DLD1 (cell line): ENCODE measurements around the gene STPG4.

Experiments used
- in situ Hi-C: cut with HindIII; loops from 2 replicates; pipeline ENCODE4 v1.10.0; 2017; ENCODE audit warnings: low sequenced_read_pairs

STPG4 gene

DNA sequence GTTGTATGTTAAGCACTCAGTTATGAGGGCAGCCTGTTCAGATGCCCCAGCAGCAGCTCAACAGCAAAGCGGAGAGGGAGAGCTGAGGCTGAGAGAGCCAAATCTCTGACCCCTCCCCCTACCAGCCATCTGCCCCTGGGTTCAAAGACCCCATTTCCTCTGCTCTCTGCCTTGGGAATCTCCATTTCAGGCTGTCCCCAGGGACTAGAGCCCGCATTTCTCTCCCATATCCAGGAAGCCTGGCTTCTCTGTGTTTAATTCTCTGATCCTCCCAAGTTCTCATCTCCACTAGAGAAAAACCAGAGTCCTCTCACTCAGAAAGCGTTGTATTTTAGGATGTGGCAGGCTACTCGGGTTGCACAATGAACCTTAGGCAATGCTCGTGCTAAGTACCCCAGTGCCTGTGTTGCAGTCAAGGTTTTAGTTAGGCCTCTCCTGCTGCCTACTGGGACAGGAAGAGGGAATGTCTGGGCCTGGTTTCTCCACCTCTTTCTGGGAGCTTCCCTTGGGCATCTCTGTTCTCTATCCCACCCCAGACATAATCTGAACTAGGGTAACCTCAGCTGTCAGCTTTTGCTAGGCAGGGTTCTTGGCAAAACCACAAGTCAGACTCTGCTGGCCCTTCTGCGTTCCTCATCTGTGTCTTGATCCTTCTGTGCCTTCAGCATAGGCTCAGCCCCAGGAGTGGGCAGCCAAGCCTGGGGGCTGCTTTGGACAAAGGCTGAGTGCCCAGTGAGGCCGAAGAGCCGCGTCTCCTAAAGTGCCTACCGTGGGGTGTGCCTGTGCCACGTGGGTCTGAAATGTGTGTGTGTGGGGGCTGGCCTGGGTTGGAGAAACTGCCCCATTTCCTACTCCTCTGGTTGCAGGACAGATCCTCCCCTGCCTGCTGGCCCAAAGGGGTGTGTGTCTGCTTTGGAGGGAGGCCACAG lies 96.8 kb downstream of the STPG4 start:
- in situ Hi-C loops = no loop called here

DNA sequence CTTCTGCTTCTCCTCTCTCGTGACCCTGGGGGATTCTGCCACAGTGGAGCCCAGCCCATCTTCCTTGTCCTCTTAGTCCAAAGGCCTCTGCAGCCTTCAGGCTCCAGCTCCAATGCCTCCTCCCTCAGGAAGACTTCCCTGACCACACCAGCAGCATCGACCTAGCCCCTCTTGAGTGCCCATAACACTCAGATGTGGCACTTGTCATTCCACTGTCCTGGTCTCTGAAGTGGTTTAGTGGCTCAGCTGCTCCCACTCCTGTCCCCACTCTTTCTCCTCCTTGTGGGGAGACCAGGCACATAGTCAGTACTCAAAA lies 97.5 kb downstream of the STPG4 start:
- in situ Hi-C loops = no loop called here

DNA sequence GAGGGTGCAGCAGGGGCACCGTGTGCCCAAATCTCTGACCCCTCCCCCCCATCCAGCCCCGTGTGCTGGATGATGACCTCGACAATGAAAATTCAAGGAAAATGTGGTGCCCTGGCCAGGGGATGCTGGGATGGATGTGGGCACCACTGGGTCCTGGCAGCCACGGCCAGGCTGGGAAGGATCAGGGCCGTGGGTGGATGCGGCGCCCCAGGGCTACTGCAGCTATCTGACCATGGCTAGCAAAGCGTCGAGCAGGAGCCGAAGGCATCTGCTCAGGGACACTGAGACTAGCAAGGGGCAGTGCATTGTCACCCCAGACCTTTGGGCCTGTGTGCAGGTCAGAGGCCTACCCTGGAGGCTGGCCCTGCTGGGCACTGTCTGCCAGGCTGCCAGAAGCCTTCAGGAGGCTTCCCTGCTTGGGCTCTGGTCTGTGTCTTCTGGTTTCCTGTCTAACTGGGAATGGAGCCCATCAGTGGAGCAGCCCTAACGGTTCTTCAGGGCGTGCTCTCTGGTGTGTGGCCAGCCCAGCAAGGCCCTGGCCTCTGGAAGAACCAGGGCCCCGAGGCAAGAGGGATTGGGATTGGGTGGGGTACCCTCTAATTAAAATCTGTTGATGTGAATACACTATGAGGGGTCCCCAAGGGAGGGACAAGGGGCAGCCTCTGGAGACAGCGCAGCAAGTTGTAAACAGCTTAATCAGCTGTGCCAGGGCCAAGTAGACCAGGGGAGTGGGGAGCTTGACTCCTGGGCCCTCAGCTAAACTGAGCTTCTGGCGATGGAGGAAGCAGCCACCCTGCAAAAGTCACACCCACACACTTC lies 98.0 kb downstream of the STPG4 start:
- in situ Hi-C loops = no loop called here

DNA sequence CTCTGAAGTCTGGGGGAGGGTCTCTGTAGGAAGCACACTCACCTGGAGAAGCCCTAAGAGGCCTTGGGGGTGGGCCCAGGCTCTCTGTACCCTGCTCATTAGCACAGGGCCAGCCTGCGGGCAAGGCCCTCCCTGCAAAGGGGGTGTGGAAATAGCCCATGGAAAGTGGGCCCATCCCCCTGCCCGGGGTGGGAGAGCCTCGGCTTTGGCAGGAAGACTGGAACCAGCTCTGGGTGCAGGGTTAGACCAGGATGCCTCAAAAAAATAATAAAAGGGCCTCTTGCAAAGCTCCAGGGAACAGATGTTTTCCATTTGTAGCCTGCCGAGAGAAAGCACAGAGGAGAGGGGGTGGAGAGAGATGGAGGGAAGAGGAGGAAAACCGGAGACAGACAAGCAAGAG lies 98.7 kb downstream of the STPG4 start:
- in situ Hi-C loops = no loop called here

DNA sequence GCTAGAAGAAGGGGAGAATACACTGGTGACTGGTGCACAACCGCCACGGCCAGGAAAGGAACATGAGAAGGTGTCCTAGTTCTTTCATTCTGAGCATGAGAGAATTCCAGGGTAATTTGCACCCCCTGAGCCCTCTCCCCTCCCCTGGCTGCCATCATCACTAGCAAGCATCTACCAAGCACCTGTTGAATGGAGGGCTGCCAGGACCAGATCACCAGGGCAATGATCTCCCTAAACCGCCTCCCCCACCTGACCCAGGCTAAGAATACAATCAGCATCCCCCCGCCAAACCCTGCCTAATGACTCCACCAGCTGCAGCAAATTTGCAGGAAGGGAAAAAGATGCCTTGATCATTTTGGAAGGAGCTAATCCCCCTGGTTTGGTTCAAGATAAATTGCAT lies 100.2 kb downstream of the STPG4 start:
- in situ Hi-C loops = no loop called here

DNA sequence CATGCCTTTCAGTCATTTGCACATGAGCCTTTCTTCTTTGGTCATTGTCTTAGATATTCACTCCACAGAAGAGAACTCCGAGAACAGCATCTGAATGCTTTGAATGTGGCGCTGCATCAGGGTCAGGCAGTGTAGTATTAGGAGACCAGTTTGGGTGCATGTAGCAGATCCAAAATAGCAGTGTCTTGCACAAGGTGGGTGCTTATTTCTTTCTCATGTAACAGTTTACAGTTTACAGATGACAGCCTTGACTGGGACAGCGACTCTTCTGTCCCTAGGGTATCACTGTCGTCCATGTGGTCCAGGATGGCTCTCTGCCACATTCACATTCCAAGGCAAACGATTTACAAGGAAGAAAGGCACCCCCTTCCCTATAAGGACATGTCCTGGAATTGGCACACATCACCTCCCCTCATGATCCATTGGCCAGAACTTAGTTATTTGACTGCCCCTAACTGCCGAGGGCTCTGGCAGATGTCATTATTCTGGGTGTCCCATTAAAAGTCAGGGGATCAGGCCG lies 101.0 kb downstream of the STPG4 start:
- in situ Hi-C loops = no loop called here

DNA sequence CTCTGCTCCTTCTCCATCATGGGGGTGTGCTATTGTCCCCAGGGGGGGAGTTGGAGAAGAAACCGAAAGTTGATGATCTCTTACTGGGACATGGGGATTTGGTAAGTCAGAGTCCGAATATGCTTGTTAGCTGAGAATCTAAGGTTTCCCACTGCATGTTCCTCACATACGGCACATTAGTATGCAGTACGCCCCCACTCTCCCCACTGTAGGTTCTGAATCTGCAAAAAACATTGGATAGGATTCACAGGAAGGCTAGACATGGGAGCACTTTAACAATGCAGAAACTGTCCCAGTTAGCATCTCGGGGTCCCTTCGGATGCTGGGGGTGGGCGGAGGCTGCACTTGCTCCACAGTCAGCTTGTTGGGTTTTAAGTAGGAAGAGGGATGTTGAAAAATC lies 102.3 kb downstream of the STPG4 start:
- in situ Hi-C loops = no loop called here

DNA sequence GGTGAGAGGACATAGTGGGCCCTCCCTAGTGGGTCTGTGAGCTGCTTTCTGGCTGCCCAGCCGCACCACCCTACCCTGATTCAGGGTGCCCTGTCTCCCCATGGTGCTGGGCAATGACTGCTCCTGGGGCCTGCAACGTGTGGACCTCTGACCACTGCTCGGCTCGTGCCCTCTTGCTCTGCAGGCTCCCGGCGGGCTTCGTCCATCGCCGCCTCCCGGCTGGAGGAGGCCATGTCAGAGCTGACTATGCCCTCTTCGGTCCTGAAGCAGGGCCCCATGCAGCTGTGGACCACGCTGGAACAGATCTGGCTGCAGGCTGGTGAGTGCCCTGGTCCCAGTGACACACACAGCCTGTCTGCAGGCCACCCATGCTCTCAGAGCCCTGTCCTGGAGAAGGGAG lies 103.5 kb downstream of the STPG4 start:
- in situ Hi-C loops = no loop called here

DNA sequence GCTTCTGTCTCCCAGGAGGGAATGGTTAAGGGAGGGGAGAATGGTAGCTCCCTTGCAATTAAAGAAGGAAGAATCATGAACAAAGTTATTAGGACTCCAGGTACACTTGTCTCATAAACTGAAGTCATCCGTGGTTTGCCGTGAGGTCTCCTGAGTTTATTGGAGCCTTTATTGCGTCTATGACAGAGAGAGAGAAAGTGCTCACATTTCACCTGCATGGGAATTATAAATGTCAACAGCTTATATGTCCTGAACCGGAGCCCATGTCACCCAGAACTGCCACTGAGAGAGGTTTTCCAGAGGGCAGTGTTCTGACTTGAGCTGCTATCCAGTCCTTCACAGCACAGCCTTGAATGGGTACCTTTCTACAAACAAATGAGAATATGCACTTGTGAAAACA lies 104.3 kb downstream of the STPG4 start:
- in situ Hi-C loops = no loop called here

DNA sequence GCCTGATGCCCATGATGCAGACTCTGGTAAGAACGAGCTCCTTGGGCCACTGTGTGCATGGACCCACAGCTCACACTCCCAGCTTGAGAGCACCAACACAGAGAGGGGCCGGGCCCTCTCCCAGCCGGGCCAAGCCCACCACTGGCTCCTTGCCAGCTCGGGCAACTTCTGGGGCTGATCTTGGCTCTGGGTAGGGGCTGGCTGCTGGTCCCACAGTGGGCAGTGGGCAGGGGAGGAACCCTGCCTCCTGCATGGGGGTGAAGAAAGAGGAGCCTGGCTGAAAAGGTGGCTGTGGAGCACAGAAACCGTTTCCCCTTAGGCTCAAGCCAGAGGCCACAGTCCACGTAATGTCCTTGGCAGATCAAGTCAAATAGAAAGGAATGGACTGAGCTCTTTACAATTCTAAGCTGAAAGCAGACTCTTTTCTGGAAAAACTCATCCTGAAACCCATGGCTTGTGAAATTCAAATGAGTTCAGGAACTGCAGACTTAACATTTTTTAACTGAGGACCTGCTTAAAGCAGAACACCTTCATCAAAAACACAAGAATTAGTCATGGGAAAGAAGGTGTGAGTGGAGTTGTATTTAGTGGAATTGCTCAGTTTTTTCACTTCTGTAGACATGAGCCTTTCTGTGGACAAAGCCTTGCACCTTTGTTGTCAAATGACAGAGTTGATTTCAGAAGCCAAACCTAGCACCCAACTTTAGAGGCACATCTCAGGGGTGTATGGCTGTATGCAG lies 104.9 kb downstream of the STPG4 start:
- in situ Hi-C loops = no loop called here

DNA sequence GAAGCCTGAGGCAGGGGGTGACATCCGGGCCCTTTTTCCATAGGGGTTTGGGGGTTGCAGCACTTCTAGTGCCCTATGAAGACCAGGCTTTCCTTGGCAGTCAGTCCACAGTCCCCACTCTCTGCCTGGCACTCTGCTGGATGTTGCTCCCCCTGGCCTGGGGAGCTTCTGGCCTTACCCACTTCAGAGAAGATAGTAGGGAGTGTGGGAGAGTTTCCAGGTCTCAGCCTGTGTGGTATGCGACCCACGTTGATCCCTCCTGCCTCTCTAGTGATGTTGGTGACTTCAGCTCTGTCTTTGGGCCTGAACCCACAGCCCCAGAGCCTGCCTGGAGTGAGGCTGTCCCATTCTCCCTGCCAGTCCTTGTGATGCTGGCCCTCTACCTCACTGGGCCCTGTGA lies 105.6 kb downstream of the STPG4 start:
- in situ Hi-C loops = no loop called here

DNA sequence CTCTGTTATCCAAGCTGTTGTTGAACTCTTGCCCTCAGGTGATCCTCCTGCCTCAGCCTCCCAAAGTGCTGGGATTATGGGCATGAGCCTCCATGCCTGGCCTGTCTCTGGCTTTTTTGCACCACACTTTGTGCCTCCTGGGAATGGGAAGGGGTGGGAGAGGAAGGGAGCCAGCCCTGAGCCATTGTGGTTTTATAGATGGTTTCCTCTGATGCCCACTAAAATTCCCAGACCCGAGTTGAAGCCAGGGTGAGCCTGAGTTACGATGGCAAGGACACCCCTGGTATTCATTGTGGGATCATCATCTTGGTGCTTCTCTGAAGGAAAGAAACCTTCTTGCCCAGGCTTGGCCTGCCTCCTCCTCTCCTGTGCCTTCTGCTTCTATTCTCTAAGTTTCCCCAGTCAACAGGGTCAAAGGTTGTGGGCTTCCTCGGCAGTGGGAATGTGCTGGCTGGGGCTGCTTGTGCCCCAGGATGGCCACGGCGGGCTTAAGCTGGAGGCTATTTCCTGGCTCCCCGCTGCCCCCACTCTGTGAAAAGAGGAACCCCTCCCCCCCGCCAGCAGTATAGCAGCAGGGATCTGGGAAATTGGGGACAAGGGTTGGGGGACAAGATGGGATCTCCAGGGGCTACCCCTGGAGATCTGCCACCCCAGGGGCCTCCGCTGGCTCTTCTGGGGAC lies 106.2 kb downstream of the STPG4 start:
- in situ Hi-C loops = no loop called here

DNA sequence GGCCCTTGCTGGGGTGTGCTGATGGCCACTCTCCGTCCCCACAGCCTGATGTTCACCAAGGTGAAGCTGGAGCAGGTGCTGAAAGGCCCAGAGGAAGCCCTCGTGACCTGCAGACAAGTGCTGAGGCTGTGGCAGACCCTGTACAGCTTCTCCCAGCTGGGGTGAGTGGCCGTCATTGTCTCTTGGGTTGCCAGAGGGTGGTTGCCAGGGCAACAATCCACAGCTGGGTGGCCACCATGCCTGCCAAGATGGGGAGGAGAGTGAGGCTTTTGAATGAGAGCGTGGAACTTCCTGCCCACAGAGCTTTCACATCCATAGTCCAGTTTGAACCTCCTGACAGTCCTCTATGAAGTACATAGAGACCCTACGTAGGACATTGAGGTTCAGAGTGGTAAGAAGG lies 108.8 kb downstream of the STPG4 start:
- in situ Hi-C loops = no loop called here

DNA sequence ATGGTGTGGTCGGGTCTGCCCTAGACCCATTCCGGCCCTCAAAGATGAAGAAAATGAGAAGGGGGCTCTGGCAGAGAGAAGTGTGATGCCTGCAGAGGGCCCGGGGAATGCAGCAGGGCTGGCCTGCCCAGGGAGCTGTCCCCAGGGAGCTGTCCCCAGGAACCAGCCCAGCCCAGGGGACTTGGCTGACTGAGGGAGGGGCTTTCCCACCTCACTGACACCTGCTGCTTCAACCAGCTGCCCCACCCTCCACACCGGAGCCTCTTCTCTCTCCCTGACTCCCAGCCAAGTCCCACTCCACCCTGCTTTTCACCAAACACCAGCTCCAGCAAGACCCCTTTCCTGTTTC lies 111.2 kb downstream of the STPG4 start:
- in situ Hi-C loops = no loop called here

DNA sequence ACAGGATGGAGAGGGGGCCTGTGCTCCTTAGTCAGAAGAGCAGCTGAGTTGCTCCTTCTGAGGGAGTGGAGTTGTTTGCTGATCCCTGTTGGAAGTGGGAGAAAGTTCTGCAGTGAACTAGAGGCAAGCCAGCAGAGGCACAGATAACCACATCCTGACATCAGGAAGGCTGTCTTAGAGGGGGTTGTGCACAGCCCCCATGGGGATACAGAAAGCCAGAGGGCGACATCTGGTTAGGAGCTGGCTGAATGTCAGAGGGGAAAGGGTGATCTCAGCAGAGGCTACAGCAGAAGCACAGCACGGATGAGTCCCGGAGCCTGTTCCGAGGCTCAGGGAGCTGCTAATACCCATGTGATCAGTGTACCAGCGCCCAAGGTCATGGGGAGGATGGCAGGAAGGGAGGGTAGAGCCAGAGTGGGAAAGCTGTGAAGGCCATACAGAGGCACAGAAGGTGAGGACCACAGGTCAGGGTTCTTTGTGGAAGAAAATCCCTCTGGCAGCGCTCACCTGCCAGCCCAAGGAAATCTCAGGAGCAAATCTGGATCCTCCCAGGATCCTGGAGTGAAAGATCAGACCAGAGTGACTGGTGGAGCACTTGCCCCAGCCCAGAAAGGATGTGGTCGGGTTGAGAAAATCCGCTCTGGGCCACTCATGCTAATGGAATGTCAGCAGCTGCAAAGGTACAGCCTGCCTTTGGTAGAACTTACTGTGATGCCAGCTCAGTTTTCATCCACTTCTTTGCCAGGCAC lies 111.8 kb downstream of the STPG4 start:
- in situ Hi-C loops = no loop called here

DNA sequence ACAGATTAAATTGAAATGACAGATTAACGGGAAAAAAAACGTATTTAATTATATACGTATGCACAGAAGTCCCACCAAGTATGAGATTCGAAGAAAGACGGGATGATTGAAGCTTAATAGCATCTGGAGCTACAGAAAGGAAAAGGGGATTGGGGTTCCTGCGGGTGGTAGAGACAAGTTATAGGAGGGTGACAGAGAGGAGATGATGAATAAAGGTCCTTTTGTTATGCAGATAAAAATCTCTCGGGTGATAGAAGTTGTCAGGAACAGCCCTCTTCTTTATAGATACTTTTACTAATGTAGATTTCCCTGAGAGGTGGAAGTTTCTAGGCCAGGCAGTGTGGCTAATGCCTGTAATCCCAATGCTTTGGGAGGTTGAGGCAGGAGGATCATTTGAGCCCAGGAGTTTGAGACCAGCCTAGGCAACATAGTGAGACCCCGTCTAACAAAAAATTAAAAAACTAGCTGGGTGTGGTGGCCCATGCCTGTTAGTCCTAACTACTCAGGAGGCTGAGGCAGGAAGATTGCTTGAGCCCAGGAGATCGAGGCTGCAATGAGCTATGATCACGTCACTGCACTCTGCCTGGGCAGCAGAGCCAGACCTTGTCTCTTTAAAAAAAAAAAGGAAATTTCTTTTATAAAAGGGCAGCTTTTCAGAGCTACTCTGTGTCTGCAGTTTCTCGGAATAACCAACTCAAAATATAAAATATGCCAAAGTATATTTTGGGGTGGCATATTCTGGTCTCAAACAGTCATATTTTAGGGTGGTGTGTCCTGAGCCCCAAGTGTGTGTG lies 113.0 kb downstream of the STPG4 start:
- in situ Hi-C loops = no loop called here

DNA sequence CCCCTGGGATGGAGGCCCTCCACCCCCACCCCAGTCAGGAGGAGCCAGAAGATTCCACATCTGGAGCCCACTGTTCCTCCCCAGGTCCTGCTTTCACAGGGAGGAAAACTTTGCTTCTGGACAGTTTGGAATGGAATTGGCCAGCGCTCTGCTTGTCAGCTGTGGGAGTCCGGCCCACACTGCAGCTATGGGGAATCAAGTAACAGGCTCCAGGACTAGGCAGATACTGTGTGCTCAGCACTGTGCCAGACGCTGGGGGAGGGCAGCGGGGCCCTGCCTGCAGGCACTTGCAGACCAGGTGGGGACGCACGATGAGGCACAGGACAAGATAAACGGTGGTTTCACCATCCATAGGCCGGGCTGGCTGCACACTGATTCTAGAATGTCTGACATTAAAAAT lies 114.0 kb downstream of the STPG4 start:
- in situ Hi-C loops = no loop called here

DNA sequence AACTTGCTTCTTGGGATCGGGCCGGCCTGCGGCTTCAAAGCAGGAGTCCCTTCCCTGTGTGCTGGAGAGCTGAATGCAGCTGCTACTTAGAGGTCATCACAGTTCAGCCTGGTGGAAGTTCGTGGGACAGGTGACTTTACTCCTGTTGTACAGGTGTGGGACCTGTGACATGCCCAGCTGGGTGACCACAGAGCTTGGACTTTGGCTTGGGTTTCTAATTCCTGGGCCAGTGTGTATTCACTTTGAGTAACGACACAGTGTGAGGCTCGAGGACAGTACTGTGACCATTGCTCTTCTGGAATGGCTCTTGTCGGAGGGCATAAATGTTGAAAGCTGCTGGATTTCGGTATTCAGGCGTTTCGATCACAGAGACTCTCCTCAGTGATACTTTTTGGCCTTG lies 114.5 kb downstream of the STPG4 start:
- in situ Hi-C loops = no loop called here

DNA sequence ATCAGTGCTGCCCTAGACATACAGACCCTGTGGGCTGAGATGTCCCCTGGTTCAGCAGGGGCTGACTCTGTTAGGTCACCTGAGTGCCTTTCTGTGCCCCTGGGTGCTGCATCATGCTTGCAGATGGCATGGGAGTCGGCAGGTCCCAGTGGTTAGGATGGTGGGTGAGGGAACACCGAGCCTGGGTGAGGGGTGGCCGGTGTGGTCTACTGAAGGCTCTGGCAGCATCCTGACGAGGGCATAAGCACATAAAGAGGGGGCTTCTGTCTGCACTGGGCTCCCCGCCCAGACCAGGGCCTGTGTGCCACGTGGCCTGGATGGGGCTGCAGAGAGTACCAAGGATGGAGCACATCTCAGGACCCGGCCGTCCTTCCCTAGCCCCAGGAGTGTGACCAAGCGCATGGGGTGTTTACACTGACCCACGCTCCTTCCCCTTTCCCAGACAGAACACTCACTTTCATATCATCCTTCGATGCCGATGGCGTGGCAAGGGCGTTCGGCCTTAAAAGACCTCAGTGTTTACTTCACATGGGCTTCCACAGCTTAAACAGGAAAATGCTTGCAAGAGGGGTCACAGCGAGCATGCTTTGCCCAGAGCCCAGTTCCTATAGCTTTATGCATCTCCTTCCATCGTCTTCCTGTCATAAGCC lies 115.1 kb downstream of the STPG4 start:
- in situ Hi-C loops = no loop called here
